Endodermal cell (in vitro differentiated cells): Measurements from ENCODE around the gene SRGAP1. TPM values are rescaled to one million over a fixed set of nuclear protein-coding genes. Genes with fewer than 3 reads are reported as not detected.

Source experiments
- DNase-seq: peaks from one replicate; pipeline ENCODE4 v3.0.0-alpha.2; 2017
- H3K27ac ChIP-seq: 2 replicates; pipeline ENCODE4 v1.5.1; 2013; ENCODE audit warnings: mild to moderate bottlenecking, low read depth, low read length, moderate library complexity
- H3K27me3 ChIP-seq: 2 replicates; pipeline ENCODE4 v1.6.1; 2013; ENCODE audit warnings: mild to moderate bottlenecking, low read length, moderate library complexity; ENCODE audit not compliant: insufficient read depth, control insufficient read depth, poor library complexity, severe bottlenecking
- H3K36me3 ChIP-seq: 2 replicates; pipeline ENCODE4 v1.7.0; 2013; ENCODE audit warnings: mild to moderate bottlenecking, low read length, moderate library complexity; ENCODE audit not compliant: control insufficient read depth, insufficient read depth
- H3K4me1 ChIP-seq: one replicate; pipeline ENCODE4 v1.7.0; 2013; ENCODE audit warnings: low read length; ENCODE audit not compliant: control insufficient read depth, insufficient read depth
- H3K4me3 ChIP-seq: 2 replicates; pipeline ENCODE4 v1.5.1; 2013; ENCODE audit warnings: mild to moderate bottlenecking, low read length, moderate library complexity
- H3K9ac ChIP-seq: 2 replicates; pipeline ENCODE4 v1.6.1; 2013; ENCODE audit warnings: mild to moderate bottlenecking, low read length, moderate library complexity; ENCODE audit not compliant: poor library complexity, severe bottlenecking; ENCODE audit errors: extremely low read depth
- H3K9me3 ChIP-seq: 2 replicates; pipeline ENCODE4 v1.6.1; 2013; ENCODE audit warnings: mild to moderate bottlenecking, low read length, moderate library complexity; ENCODE audit not compliant: control insufficient read depth
- H3K27ac Mint-ChIP-seq: 2 replicates; pipeline ENCODE4 v1.8.0; 2020; ENCODE audit warnings: mixed read lengths
- H3K27me3 Mint-ChIP-seq: 2 replicates; pipeline ENCODE4 v1.8.0; 2021; ENCODE audit warnings: mild to moderate bottlenecking, mixed read lengths; ENCODE audit not compliant: insufficient read depth
- H3K36me3 Mint-ChIP-seq: 2 replicates; pipeline ENCODE4 v1.8.0; 2020; ENCODE audit warnings: low read depth, mixed read lengths
- H3K4me1 Mint-ChIP-seq: 2 replicates; pipeline ENCODE4 v1.8.0; 2020; ENCODE audit warnings: mixed read lengths
- H3K4me3 Mint-ChIP-seq: 2 replicates; pipeline ENCODE4 v1.8.0; 2020; ENCODE audit warnings: mild to moderate bottlenecking, moderate library complexity, mixed read lengths
- H3K9me3 Mint-ChIP-seq: 2 replicates; pipeline ENCODE4 v1.8.0; 2020; ENCODE audit warnings: mild to moderate bottlenecking, mixed read lengths
- CTCF ChIP-seq: fragments of 200-600 bp; sonication (generic); conservative IDR thresholded peaks from 2 replicates; pipeline ENCODE4 v1.5.0; 2021; ENCODE audit warnings: antibody characterized with exemption, mild to moderate bottlenecking
- WGBS, 2 experiments: methylation state at CpG; one replicate each; pipeline versions ENCODE4 v1.1.5 to v1.1.7; 2013; ENCODE audit warnings: missing lambda C conversion rate in 2 of 2, mixed read lengths in 1 of 2; ENCODE audit not compliant: insufficient coverage in 1 of 2, insufficient read length in 1 of 2; 5-methylcytosine and 5-hydroxymethylcytosine counted together
- total RNA-seq, 2 donors: library from RNA; stranded (reverse); fragmentation: NEBNext Ultra II Directional in 1 of 2; extraction: Animal tissue kit (Norgen Biotek cat#: 25700) in 1 of 2; gene quantifications; 2 replicates in 1 of 2; 3 replicates in 1 of 2; pipeline ENCODE4 v1.2.1, GENCODE V29; 2021

SRGAP1 gene
- total RNA-seq, 2 donors from 2014 or later, result 10.6 to 13.4 TPM

GRCh38 chr12:63924781-63925180, 80.3 kb downstream of the SRGAP1 start:
- H3K9me3 ChIP-seq, result no peaks in the 10 kb centered on the region
- no peaks in the 10 kb centered on the region for H3K36me3 ChIP-seq
- H3K4me3 ChIP-seq, result no peak overlapping the region
- Mint-ChIP-seq H3K27me3 (no peaks in the 10 kb centered on the region), H3K4me1 (no peaks in the 10 kb centered on the region), H3K4me3 (no peak overlapping the region), H3K36me3 (no peaks in the 10 kb centered on the region), H3K9me3 (peaks cover 2% of the 10 kb centered on the region), H3K27ac (no peak overlapping the region)
- no peak for DNase-seq
- no peak for TF ChIP-seq CTCF
- no peaks in the 10 kb centered on the region for H3K4me1 ChIP-seq
- no peak overlapping the region for H3K9ac ChIP-seq
- 98 to 100% methylated on average over 1 of the region's 1 CpG for WGBS, 2 experiments
- no peak overlapping the region for H3K27ac ChIP-seq
- no peaks in the 10 kb centered on the region for H3K27me3 ChIP-seq

GRCh38 chr12:63927511-63927910, 83.0 kb downstream of the SRGAP1 start:
- Histone ChIP-seq H3K36me3 (no peaks in the 10 kb centered on the region), H3K9ac (no peak overlapping the region), H3K9me3 (no peaks in the 10 kb centered on the region)

GRCh38 chr12:63928305-63928704, 83.8 kb downstream of the SRGAP1 start:
- Histone ChIP-seq H3K4me1 (no peaks in the 10 kb centered on the region), H3K27me3 (no peaks in the 10 kb centered on the region), H3K4me3 (no peak overlapping the region), H3K9me3 (no peaks in the 10 kb centered on the region), H3K27ac (no peak overlapping the region), H3K36me3 (no peaks in the 10 kb centered on the region), H3K9ac (no peak overlapping the region)
- TF ChIP-seq CTCF, result no peak
- H3K27ac Mint-ChIP-seq, result no peak overlapping the region
- DNase-seq, result no peak
- H3K27me3 Mint-ChIP-seq, result no peaks in the 10 kb centered on the region
- WGBS, 2 experiments, result 92 to 100% methylated on average over 1 of the region's 2 CpGs
- no peaks in the 10 kb centered on the region for H3K36me3 Mint-ChIP-seq
- H3K4me3 Mint-ChIP-seq, result no peak overlapping the region
- peaks cover 6% of the 10 kb centered on the region for H3K4me1 Mint-ChIP-seq
- H3K9me3 Mint-ChIP-seq, result peaks cover 2% of the 10 kb centered on the region

More at GRCh38 chr12:63927511-63927910, 83.0 kb downstream of the SRGAP1 start:
- Mint-ChIP-seq H3K4me1 (peaks cover 6% of the 10 kb centered on the region), H3K27ac (no peak overlapping the region), H3K9me3 (peaks cover 2% of the 10 kb centered on the region), H3K27me3 (no peaks in the 10 kb centered on the region), H3K4me3 (no peak overlapping the region), H3K36me3 (no peaks in the 10 kb centered on the region)
- H3K4me1 ChIP-seq, result no peaks in the 10 kb centered on the region
- no peaks in the 10 kb centered on the region for H3K27me3 ChIP-seq
- WGBS, 2 experiments, result 97 to 100% methylated on average over 1 to 2 of the region's 2 CpGs
- TF ChIP-seq CTCF, result no peak
- no peak overlapping the region for H3K4me3 ChIP-seq
- DNase-seq, result no peak
- H3K27ac ChIP-seq, result no peak overlapping the region
